Measurements from ENCODE around the gene UGT2A1.

DNA sequence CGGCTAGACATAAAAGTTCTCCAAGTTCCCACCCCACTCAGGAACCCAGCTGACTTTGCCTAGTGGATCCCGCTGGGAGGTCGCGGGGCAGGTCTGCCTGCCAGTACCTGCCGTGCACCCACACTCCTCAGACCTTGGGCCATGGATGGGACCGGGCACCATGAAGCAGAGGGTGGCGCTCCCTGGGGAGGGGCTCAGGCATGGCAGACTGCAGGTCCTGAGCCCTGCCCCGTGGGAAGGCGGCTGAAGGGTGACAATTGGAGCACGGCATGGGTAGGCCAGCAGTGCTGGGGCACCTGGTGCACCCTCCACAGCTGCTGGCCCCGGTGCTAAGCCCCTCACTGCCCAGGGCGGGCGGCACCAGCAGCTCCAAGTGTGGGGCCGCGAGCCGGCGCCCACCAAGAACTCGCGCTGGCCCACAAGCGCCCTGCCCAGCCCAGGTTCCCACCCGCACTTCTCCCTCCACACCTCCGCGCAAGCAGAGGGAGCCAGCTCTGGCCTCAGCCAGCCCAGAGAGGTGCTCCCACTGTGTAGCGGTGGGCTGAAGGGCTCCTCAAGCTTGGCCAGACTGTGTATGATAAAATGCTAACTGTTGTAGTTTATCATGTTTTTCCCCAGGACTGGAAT, 76.7 kb downstream of the UGT2A1 start:
- TF ChIP-seq, protein P1, sequence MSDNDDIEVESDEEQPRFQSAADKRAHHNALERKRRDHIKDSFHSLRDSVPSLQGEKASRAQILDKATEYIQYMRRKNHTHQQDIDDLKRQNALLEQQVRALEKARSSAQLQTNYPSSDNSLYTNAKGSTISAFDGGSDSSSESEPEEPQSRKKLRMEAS (IDR thresholded peaks at IDR 0.05; ENCODE audit: low read depth, low read length): no peak
- TF ChIP-seq POLR2A (IDR thresholded peaks at IDR 0.05; ENCODE audit: extremely low read depth, insufficient read length): no peak
- TF ChIP-seq, protein P2, sequence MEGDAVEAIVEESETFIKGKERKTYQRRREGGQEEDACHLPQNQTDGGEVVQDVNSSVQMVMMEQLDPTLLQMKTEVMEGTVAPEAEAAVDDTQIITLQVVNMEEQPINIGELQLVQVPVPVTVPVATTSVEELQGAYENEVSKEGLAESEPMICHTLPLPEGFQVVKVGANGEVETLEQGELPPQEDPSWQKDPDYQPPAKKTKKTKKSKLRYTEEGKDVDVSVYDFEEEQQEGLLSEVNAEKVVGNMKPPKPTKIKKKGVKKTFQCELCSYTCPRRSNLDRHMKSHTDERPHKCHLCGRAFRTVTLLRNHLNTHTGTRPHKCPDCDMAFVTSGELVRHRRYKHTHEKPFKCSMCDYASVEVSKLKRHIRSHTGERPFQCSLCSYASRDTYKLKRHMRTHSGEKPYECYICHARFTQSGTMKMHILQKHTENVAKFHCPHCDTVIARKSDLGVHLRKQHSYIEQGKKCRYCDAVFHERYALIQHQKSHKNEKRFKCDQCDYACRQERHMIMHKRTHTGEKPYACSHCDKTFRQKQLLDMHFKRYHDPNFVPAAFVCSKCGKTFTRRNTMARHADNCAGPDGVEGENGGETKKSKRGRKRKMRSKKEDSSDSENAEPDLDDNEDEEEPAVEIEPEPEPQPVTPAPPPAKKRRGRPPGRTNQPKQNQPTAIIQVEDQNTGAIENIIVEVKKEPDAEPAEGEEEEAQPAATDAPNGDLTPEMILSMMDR (IDR thresholded peaks at IDR 0.05; ENCODE audit: low read depth, low read length): no peak
- no peak for TF ChIP-seq MYC (IDR thresholded peaks at IDR 0.05; ENCODE audit: low read depth, low read length)

Data from NB4 (cell line).